Inflammatory macrophage treated with lipopolysaccharide for 4 hours (primary cell): ENCODE results near the gene IL11RA.
A peak's percentile ranks its signal among the peaks of the same experiment; 100 is the strongest.

Experiments
- DNase-seq: peaks from one replicate; pipeline ENCODE4 v3.0.0-alpha.2; 2020

The IL11RA gene

DNA sequence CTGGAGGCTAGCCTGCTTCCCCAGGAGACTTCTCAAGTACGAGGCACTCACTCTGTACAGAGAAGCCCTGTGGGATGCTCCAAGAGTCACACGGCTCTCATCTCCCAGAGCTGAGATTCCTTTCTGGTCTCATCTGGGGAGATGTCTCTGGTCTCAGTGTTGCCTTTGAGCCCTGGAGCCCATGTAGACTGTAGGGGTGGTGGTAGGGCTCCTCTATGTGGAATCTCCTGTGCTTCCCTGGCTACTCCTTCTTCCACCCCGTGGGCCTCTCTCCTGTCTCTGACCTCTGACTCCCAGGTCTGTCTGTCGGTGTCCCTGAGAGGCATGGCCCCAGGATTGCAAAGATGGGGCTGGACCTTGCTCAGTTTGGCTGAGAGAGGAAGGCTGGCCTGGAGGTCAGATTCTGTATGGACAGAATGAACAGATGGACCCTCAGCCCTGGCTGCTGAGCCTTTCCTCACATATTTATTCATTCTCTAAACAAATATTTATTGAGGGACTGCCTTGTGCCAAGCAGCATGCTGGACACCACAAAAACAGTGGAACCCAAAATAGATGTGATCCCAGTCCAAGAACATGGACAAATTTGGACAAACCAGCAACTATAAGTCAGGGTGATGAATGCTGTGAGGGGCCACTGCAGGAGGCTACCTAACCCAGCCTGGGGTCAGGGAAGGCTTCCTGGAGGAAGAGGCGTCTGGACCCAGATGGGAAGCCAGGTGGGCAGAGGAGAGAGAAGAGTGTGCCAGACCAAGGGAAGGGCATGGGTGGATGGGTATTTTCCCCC lies 36.5 kb downstream of the IL11RA start:
- DNase-seq = no peak

DNA sequence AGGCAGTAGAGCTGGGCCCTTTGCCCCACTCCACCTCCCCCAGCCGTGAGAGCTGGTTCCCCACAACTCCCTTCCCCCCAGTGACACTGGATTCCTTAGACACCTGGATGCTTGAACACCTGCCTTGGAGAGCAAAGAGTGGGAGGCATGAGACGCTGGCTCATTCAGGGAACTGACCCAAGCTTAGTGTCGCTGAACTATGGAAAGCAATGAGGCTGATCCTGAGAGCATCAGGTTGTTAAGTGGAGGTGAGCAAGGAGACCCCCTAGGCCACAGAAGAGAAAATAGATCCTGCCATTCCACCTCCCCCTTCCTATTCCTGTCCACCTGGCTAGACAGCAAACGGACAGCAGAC lies 37.1 kb downstream of the IL11RA start:
- no peak for DNase-seq

DNA sequence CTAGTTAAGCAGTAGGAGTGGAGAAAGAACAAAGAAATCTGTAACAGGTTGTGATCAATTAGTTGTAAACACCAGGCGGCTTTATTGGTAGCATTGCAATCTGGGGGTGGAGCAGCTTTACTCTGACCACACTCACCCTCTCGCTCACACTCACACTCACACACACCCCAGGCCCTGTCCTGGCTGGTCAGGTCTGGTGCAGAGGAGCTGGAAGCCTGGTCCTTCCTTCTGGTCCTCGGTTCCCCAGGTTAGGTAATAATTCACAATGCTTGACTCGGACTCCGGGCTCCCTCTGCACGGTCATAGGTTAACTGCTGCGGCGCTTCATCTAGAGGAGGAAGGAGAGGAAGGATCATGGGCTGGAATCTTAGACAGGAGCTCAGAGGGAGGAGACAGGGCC lies 37.5 kb downstream of the IL11RA start:
- no peak for DNase-seq

DNA sequence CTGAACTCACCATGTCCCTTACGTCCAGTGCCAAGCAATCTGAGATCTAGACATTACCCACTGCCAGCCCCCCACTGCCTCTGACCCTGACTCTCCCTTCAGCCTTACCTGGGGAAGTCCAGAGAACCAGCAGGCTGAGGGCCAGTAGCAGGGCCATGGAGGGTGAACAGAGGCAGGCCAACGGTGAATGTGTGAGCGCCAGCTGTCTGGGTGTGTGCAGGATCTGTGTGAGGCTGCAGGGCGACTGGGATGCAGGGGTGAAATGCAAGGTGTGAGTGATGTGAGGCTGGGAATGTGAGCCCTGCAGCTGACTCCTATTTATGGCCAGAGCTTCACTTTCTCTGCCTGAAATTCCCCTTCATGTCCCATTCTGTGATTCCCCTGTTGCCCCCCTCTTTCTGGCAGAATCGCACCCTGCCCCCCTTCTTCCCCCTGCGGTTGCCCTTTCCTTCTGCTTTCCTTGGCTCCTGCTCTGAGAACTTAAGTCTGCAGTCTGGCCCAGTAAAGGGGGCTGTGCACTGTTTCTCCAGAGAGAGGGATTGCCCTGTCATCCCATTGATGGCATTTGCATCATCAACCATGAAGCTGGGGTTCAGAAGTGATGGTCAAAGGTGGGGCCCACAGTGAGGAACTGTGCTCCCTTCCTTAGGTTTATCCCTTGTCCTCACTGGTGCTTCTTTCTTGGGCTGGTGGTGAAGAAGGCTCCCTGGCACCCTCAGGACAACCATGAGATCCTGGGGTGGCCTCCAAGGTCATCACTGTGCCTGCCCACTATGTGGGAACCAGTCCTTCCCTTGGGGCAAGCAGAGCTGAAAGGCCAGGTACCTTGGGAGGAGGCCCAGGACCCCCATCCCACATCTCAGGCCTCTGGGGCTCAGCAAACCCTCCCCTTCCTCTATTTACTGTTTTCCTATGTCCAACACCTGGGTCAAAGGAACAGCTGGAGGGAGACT lies 39.3 kb downstream of the IL11RA start, which contains the start of gene CCL19:
Gene CCL19, minus strand, starts transcription at position 294 of the 953 bp plus-strand sequence. Its CDS starts 137 bp downstream, at position 157.
- DNase-seq = peak; percentile 27

- DNase-seq = peak; percentile 24
These were observed 39.9 kb downstream of the IL11RA start for GRCh38 chr9:34691936-34692315.

DNA sequence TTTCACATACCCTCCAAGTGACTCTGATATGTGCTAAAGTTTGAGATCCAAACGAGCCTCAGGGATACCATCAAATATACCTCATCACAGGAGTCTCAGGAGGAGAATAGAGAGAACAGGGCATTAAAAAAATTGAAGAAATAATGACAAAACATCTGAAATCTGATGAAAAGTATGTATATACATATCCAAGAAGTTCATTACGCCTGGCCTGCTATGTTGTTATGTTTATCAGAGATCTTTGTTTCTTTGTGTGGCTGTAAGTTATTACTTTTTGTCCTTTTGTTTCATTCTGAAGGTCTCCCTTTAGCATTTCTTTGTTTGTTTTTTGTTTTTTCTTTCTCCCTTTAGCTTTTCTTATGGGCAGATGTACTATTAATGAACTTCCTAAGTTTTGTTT lies 41.6 kb downstream of the IL11RA start:
- DNase-seq = no peak

- no peak for DNase-seq
These were observed 42.8 kb downstream of the IL11RA start for GRCh38 chr9:34694811-34695210.

DNA sequence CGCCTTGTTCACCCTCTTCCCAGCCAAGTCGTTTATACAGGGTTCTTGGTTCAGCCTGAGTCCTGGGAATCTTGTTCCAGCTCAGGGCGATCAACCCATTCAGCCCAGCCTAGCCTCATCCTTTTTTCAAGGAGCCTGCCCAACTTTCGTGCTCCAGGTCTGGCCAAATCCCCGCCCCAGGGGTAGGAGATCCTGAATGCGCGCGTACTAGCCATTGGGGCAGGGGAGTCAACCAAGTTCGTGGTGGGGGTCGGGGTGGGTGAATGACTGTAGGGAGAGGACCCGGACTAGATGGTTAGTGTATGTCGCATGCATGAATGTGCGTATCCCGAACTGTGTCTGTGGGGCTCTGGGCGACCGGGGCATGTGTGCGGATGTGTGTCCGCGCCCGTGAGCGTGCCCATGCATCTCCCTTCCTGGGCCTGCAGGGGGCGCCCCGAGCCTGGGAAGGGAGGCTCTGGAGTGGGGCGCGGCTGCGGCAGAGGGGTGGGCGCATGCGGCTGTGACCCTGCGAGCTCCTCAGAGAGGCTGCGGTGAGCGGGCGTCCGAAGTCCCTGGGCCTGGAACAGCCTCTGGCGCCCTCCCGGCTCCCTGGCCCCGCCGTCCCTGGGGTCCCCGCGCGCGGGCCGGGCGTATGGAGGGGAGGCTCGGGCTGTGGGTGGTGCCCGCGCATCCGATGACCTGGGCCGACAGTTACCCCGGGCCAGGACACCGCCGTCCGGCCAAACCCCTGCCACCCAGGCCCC lies 49.2 kb downstream of the IL11RA start:
- peak; percentile 60 for DNase-seq

- DNase-seq = peak; percentile 76
These were observed 50.1 kb downstream of the IL11RA start for GRCh38 chr9:34701769-34702736.

GRCh38 chr9:34707130-34707529 lies 55.1 kb downstream of the IL11RA start:
- DNase-seq = no peak

GRCh38 chr9:34709196-34709978 lies 57.4 kb downstream of the IL11RA start:
- no peak for DNase-seq

DNA sequence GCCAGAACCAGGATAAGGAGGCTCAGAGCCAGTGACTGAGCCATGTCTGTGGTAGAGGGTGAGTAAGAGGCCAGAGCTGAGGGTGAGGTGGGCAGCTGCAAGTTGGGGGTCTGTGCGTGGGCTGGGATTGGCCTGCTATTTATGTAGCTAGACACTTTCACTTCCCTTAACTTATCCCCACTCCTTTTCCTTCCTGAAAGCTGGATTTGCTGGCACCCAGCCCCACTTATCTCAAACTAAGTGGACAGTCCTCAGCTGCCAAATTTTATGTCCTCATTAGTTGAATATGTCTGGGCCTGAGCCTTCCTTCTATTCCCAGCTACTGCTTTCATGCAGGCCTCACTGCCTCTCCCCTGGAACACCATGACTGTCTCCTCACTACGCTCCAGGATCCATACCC lies 58.0 kb downstream of the IL11RA start, which contains the start of gene CCL21:
Gene CCL21, minus strand, starts transcription at position 114 of the 400 bp plus-strand sequence. Its CDS starts 70 bp downstream, at position 44.
- peak; percentile 34 for DNase-seq
